ENCODE measurements around the gene MNAT1. TPM values are rescaled to one million over a fixed set of nuclear protein-coding genes. Genes with fewer than 3 reads are reported as not detected.

MNAT1 gene
- polyA plus RNA-seq, 3 donors: 4.1 to 5.8 (median 4.5) TPM

DNA sequence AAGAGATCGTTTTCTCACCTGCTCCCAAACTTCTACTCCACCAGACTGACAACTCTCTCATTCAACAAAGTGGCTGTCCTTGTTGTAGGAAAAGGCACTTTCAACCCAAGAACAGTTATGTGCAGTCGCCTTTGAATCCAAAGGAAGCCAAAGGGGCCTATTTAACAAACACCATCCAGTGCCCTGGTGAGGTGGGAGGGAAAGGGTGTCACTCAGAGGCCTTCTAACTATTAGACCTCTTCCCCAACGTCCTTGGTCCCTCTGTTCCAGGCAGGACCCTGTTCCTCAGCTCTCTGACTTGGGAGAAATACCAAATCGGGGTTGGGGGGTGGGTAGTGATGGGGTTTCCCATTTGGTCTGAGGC lies 13.6 kb upstream of the MNAT1 start:
- peaks cover 23 to 34% of the 10 kb centered on the region in 2 donors for H3K4me1 ChIP-seq (ENCODE audit: control insufficient read depth in 1 of 2, insufficient read depth in 2 of 2, low read length in 2 of 2)
- peak overlapping the region; percentile 92 for H3K4me2 ChIP-seq (replicated peaks; ENCODE audit: extremely low read depth, low read length, poor library complexity, severe bottlenecking)
- H3K9me3 Mint-ChIP-seq: peaks cover 0 to 31% (median 15%) of the 10 kb centered on the region in 7 donors
- no peak overlapping the region for H3K27ac Mint-ChIP-seq
- intact Hi-C loops (cut with micrococcal nuclease): loop anchor here in 1 of 2 donors (10.0 kb wide), 1 partner anchor 304 kb away; no protein-coding TSS in a partner anchor
- H2AFZ ChIP-seq (ENCODE audit: insufficient read depth, low read depth, low read length, poor library complexity, severe bottlenecking): no peak overlapping the region
- peaks cover 27% of the 10 kb centered on the region for H3K4me1 Mint-ChIP-seq
- TF ChIP-seq, protein P1, sequence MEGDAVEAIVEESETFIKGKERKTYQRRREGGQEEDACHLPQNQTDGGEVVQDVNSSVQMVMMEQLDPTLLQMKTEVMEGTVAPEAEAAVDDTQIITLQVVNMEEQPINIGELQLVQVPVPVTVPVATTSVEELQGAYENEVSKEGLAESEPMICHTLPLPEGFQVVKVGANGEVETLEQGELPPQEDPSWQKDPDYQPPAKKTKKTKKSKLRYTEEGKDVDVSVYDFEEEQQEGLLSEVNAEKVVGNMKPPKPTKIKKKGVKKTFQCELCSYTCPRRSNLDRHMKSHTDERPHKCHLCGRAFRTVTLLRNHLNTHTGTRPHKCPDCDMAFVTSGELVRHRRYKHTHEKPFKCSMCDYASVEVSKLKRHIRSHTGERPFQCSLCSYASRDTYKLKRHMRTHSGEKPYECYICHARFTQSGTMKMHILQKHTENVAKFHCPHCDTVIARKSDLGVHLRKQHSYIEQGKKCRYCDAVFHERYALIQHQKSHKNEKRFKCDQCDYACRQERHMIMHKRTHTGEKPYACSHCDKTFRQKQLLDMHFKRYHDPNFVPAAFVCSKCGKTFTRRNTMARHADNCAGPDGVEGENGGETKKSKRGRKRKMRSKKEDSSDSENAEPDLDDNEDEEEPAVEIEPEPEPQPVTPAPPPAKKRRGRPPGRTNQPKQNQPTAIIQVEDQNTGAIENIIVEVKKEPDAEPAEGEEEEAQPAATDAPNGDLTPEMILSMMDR (IDR thresholded peaks at IDR 0.05): no peak
- H3K79me2 ChIP-seq (ENCODE audit: insufficient read depth, low read length): no peaks in the 10 kb centered on the region
- no peak overlapping the region for H3K9ac ChIP-seq (ENCODE audit: insufficient read depth, low read length, poor library complexity, severe bottlenecking)
- peaks cover 61 to 92% of the 10 kb centered on the region in 2 donors for H3K27me3 ChIP-seq (ENCODE audit: control insufficient read depth in 2 of 2, insufficient read depth in 2 of 2, low read length in 2 of 2)
- H4K20me1 ChIP-seq (ENCODE audit: insufficient read depth, low read length): no peaks in the 10 kb centered on the region
- peaks cover 74 to 86% (median 81%) of the 10 kb centered on the region in 3 donors for H3K27me3 Mint-ChIP-seq (ENCODE audit: low read depth in 3 of 3)
- DNase-seq: no peak
- H3K27ac ChIP-seq (ENCODE audit: low read depth in 1 of 2, low read length in 2 of 2): no peak overlapping the region
- peak overlapping the region in 1 of 2 donors; percentile 77 for H3K4me3 Mint-ChIP-seq
- H3K9me3 ChIP-seq (replicated peaks in 1 of 2; ENCODE audit: control insufficient read depth in 1 of 2, insufficient read depth in 1 of 2, low read length in 2 of 2): peaks cover 0 to 42% of the 10 kb centered on the region in 2 donors
- no peak overlapping the region for H3K4me3 ChIP-seq (replicated peaks in 1 of 3; ENCODE audit: low read depth in 2 of 3, low read length in 3 of 3)
- no peaks in the 10 kb centered on the region for H3K36me3 ChIP-seq (replicated peaks in 1 of 2; ENCODE audit: control insufficient read depth in 1 of 2, insufficient read depth in 2 of 2, low read length in 2 of 2)
- H3K36me3 Mint-ChIP-seq: peaks cover 7 to 12% of the 10 kb centered on the region in 2 donors
- WGBS (ENCODE audit: insufficient coverage): 20% methylated on average over 1 of the region's 4 CpGs

DNA sequence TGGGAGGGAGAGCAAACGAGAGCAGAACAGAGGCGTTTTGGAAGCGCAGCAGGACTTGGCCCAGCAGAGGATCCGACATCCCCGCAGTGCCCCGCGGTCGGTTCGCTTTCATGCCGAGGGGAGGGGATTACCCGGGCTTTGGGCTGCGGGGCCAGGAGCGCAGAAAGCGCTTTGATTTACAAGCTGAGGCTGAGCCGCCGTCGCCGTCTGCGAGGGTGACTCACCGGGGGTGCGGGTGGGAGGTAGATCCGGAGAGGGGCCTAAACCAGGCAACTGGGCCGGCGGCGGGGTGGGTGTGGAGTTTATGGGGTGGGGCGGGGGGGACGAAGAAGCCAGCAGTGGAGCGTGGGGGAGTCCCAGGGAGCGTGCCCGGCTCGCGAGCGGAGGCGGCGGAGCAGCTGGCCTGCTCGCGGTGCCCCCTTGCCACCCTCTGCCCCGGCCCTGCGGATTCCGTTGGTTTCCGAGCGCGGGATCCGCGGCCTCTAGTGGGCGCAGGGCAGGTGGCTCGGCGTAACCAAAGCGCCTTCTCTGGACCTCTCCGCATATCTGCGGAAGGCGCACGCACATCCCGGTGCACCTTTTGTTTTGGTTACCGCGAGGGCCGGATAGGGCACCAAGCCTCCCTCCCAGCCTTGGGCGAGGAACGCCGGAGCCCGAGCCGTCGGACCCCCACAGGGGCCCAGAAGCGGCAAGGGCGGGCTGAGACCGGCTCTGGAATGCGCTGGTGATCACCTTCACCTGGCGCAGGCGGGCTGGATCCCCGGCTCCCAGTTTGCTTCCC lies 13.0 kb upstream of the MNAT1 start:
- intact Hi-C loops (cut with micrococcal nuclease): loop anchor here in 1 of 2 donors (10.0 kb wide), 1 partner anchor 303 kb away; no protein-coding TSS in a partner anchor
- TF ChIP-seq, protein P1 (IDR thresholded peaks at IDR 0.05): no peak
- H3K36me3 ChIP-seq (replicated peaks in 1 of 2; ENCODE audit: control insufficient read depth in 1 of 2, insufficient read depth in 2 of 2, low read length in 2 of 2): no peaks in the 10 kb centered on the region
- no peak overlapping the region for H3K9ac ChIP-seq (ENCODE audit: insufficient read depth, low read length, poor library complexity, severe bottlenecking)
- Mint-ChIP-seq H3K36me3 (peaks cover 7 to 12% of the 10 kb centered on the region in 2 donors), H3K27ac (no peak overlapping the region), H3K4me3 (peak overlapping the region in 1 of 2 donors; percentile 96), H3K4me1 (peaks cover 27% of the 10 kb centered on the region), H3K9me3 (peaks cover 0 to 31% (median 15%) of the 10 kb centered on the region in 7 donors), H3K27me3 (ENCODE audit: low read depth in 3 of 3) (peaks cover 77 to 89% (median 83%) of the 10 kb centered on the region in 3 donors)
- peaks cover 0 to 42% of the 10 kb centered on the region in 2 donors for H3K9me3 ChIP-seq (replicated peaks in 1 of 2; ENCODE audit: control insufficient read depth in 1 of 2, insufficient read depth in 1 of 2, low read length in 2 of 2)
- H3K27ac ChIP-seq (ENCODE audit: low read depth in 1 of 2, low read length in 2 of 2): no peak overlapping the region
- H3K4me3 ChIP-seq (replicated peaks in 1 of 3; ENCODE audit: low read depth in 2 of 3, low read length in 3 of 3): peak overlapping the region in 1 of 3 experiments; percentile 73
- no peaks in the 10 kb centered on the region for H3K79me2 ChIP-seq (ENCODE audit: insufficient read depth, low read length)
- H3K4me2 ChIP-seq (replicated peaks; ENCODE audit: extremely low read depth, low read length, poor library complexity, severe bottlenecking): peak overlapping the region; percentile 92
- 4% methylated on average over 67 of the region's 70 CpGs for WGBS (ENCODE audit: insufficient coverage)
- no peaks in the 10 kb centered on the region for H4K20me1 ChIP-seq (ENCODE audit: insufficient read depth, low read length)
- DNase-seq: peak in 1 of 3 donors; percentile 17
- H3K4me1 ChIP-seq (ENCODE audit: control insufficient read depth in 1 of 2, insufficient read depth in 2 of 2, low read length in 2 of 2): peaks cover 23 to 34% of the 10 kb centered on the region in 2 donors
- no peak overlapping the region for H2AFZ ChIP-seq (ENCODE audit: insufficient read depth, low read depth, low read length, poor library complexity, severe bottlenecking)
- H3K27me3 ChIP-seq (ENCODE audit: control insufficient read depth in 2 of 2, insufficient read depth in 2 of 2, low read length in 2 of 2): peaks cover 63 to 96% of the 10 kb centered on the region in 2 donors

Data from CD14-positive monocyte (primary cell).